IMR-90 (cell line): ENCODE measurements around the gene CDH3. TPM values are rescaled to one million over a fixed set of nuclear protein-coding genes. Genes with fewer than 3 reads are reported as not detected.

Experiments
- ATAC-seq: fragments of 200-7000 bp; cut with Tn5 transposase; 2 replicates; pipeline ENCODE4 v1.9.1; 2020; ENCODE audit warnings: low read depth, mild to moderate bottlenecking, moderate library complexity
- BruUV-seq: library from RNA; stranded (reverse); fragments of 400-500 nt; replicated peaks from 2 replicates; lab custom pipeline; 2021; lab: Mats Ljungman, UMichigan
- CTCF ChIA-PET: fragments of 300-600 bp; formaldehyde crosslinking; extraction: SDS; loops from one replicate; lab custom pipeline; 2021; ENCODE audit warnings: antibody characterized with exemption; lab: Yijun Ruan, JAX
- POLR2A ChIA-PET: fragments of 300-600 bp; sonication (Branson Sonifier 250); formaldehyde crosslinking; loops from one replicate; lab custom pipeline; 2022; ENCODE audit warnings: antibody characterized with exemption; ENCODE audit not compliant: unreplicated experiment; lab: Charles Lee
- DNase-seq: peaks from one replicate; pipeline ENCODE4 v3.0.0; 2013
- H2AFZ ChIP-seq: replicated peaks from 2 replicates; pipeline ENCODE3; 2013; ENCODE audit warnings: low read length, mild to moderate bottlenecking; ENCODE audit not compliant: poor library complexity
- H2AK5ac ChIP-seq: 2 replicates; pipeline ENCODE4 v1.6.1; 2013; ENCODE audit warnings: low read depth, low read length, inconsistent platforms
- H2AK9ac ChIP-seq: replicated peaks from 2 replicates; pipeline ENCODE3; 2013; ENCODE audit warnings: mild to moderate bottlenecking, low read depth, low read length, moderate library complexity; ENCODE audit not compliant: poor library complexity
- H2BK120ac ChIP-seq: 2 replicates; pipeline ENCODE4 v1.6.1; 2013; ENCODE audit warnings: low read depth, low read length, inconsistent platforms
- H2BK15ac ChIP-seq: 3 replicates; pipeline ENCODE4 v1.6.1; 2013; ENCODE audit warnings: low read depth, low read length, inconsistent platforms
- H2BK20ac ChIP-seq: 2 replicates; pipeline ENCODE4 v1.6.1; 2013; ENCODE audit warnings: low read depth, mild to moderate bottlenecking, inconsistent platforms, low read length, moderate library complexity
- H2BK5ac ChIP-seq: 2 replicates; pipeline ENCODE4 v1.6.1; 2013; ENCODE audit warnings: mild to moderate bottlenecking, low read depth, low read length, inconsistent platforms; ENCODE audit not compliant: poor library complexity, severe bottlenecking
- H3K14ac ChIP-seq: replicated peaks from 2 replicates; pipeline ENCODE4 v1.6.1; 2013; ENCODE audit warnings: low read depth, low read length, inconsistent platforms
- H3K18ac ChIP-seq: 2 replicates; pipeline ENCODE4 v1.6.1; 2013; ENCODE audit warnings: low read depth, low read length, control low read depth
- H3K23ac ChIP-seq: 2 replicates; pipeline ENCODE4 v1.6.1; 2013; ENCODE audit warnings: low read depth, low read length, inconsistent platforms
- H3K27ac ChIP-seq: 2 replicates; pipeline ENCODE4 v1.5.1; 2013; ENCODE audit warnings: mild to moderate bottlenecking, control low read depth, low read length; ENCODE audit not compliant: insufficient read depth
- H3K27me3 ChIP-seq: 2 replicates; pipeline ENCODE4 v1.6.1; 2013; ENCODE audit warnings: low read length; ENCODE audit not compliant: control insufficient read depth, insufficient read depth
- H3K36me3 ChIP-seq: 2 replicates; pipeline ENCODE4 v1.6.1; 2013; ENCODE audit warnings: low read length, mixed read lengths; ENCODE audit not compliant: control insufficient read depth, insufficient read depth
- H3K4ac ChIP-seq: 2 replicates; pipeline ENCODE4 v1.6.1; 2013; ENCODE audit warnings: low read depth, low read length, inconsistent platforms
- H3K4me1 ChIP-seq: 2 replicates; pipeline ENCODE4 v1.6.1; 2013; ENCODE audit warnings: low read length, mixed read lengths; ENCODE audit not compliant: control insufficient read depth, insufficient read depth
- H3K4me2 ChIP-seq: 2 replicates; pipeline ENCODE4 v1.6.1; 2013; ENCODE audit warnings: low read depth, mild to moderate bottlenecking, control low read depth, low read length, moderate library complexity
- H3K4me3 ChIP-seq: 2 replicates; pipeline ENCODE4 v1.5.1; 2013; ENCODE audit warnings: low read depth, mild to moderate bottlenecking, control low read depth, low read length, moderate library complexity; ENCODE audit not compliant: insufficient read depth
- H3K56ac ChIP-seq: 2 replicates; pipeline ENCODE4 v1.6.1; 2013; ENCODE audit warnings: low read length, inconsistent platforms; ENCODE audit not compliant: insufficient read depth; ENCODE audit errors: extremely low read depth
- H3K79me1 ChIP-seq, 2 experiments: 2 replicates each; pipeline ENCODE4 v1.6.1; 2013; ENCODE audit warnings: low read length in 2 of 2, inconsistent platforms in 1 of 2, low read depth in 1 of 2
- H3K9ac ChIP-seq: 2 replicates; pipeline ENCODE4 v1.6.1; 2013; ENCODE audit warnings: low read depth, low read length, control low read depth
- H3K9me1 ChIP-seq: 2 replicates; pipeline ENCODE4 v1.6.1; 2013; ENCODE audit warnings: low read length, inconsistent platforms; ENCODE audit not compliant: insufficient read depth
- H3K9me3 ChIP-seq: 2 replicates; pipeline ENCODE4 v1.6.1; 2013; ENCODE audit warnings: low read length; ENCODE audit not compliant: control insufficient read depth, insufficient read depth
- H4K20me1 ChIP-seq: 2 replicates; pipeline ENCODE4 v1.6.1; 2013; ENCODE audit warnings: low read length, inconsistent platforms; ENCODE audit not compliant: insufficient read depth
- H4K5ac ChIP-seq: 2 replicates; pipeline ENCODE4 v1.6.1; 2013; ENCODE audit warnings: mild to moderate bottlenecking, low read depth, low read length, control low read depth
- H4K8ac ChIP-seq, 2 experiments: 2 replicates each; pipeline ENCODE4 v1.6.1; 2013; ENCODE audit warnings: low read depth in 2 of 2, low read length in 2 of 2, control low read depth in 1 of 2, inconsistent platforms in 1 of 2
- H4K91ac ChIP-seq: 2 replicates; pipeline ENCODE4 v1.6.1; 2013; ENCODE audit warnings: low read depth, low read length, inconsistent platforms; ENCODE audit not compliant: insufficient read depth
- FOS ChIP-seq: fragments of 150-350 bp; IDR thresholded peaks from 2 replicates; pipeline ENCODE4 v1.6.1; 2016; ENCODE audit warnings: low read depth, low read length
- MAFK ChIP-seq: IDR thresholded peaks from 2 replicates; pipeline ENCODE4 v1.6.1; 2012; ENCODE audit warnings: low read depth, low read length, improper control_type of control experiment
- NFE2L2 ChIP-seq: fragments of 150-350 bp; IDR thresholded peaks from 2 replicates; pipeline ENCODE4 v1.6.1; 2016; ENCODE audit warnings: low read depth, mild to moderate bottlenecking, low read length
- RFX5 ChIP-seq: IDR thresholded peaks from 2 replicates; pipeline ENCODE4 v1.8.0; 2012; ENCODE audit warnings: low read depth, mild to moderate bottlenecking, low read length, moderate library complexity
- WGBS, 2 experiments: methylation state at CpG; one replicate each; pipeline versions ENCODE4 v1.1.5 to v1.1.7; 2013; ENCODE audit warnings: missing lambda C conversion rate in 2 of 2; ENCODE audit not compliant: insufficient read length in 1 of 2; ENCODE audit errors: extremely low coverage in 2 of 2; 5-methylcytosine and 5-hydroxymethylcytosine counted together
- dilution Hi-C: fragments of 300-500 bp; cut with HindIII; formaldehyde crosslinking; loops from one replicate; pipeline ENCODE4 v1.14.3; 2018; ENCODE audit warnings: low sequenced_read_pairs; ENCODE audit not compliant: unreplicated experiment
- in situ Hi-C: fragments of 300-500 bp; cut with MboI; formaldehyde crosslinking; loops from 3 replicates; pipeline ENCODE4 v1.14.3; 2019; ENCODE audit warnings: low sequenced_read_pairs, inconsistent platforms, mixed read lengths
- intact Hi-C: fragments of 100-400 bp; cut with micrococcal nuclease; formaldehyde crosslinking; loops from 2 replicates; pipeline ENCODE4 v1.10.0; 2022
- polyA plus RNA-seq, 3 experiments: library from polyadenylated mRNA; depleted of rRNA; stranded (reverse); fragments of >200 nt; gene quantifications; 2 replicates each; pipeline ENCODE4 v1.2.3, GENCODE V29; 2012; ENCODE audit warnings: low replicate concordance in 1 of 3
- total RNA-seq: library from RNA; depleted of rRNA; stranded (reverse); fragments of >200 nt; gene quantifications from 2 replicates; pipeline ENCODE4 v1.2.3, GENCODE V29; 2012
- TF ChIP-seq, protein P1 (sequence below): fragments of 150-350 bp; IDR thresholded peaks from 2 replicates; pipeline ENCODE4 v1.6.1; 2017; ENCODE audit warnings: mild to moderate bottlenecking, antibody characterized with exemption, low read length, low read depth
- TF ChIP-seq, protein P2 (sequence below): fragments of 150-350 bp; IDR thresholded peaks from 2 replicates; pipeline ENCODE4 v1.6.1; 2016; ENCODE audit warnings: low read depth, mild to moderate bottlenecking, low read length, moderate library complexity, borderline replicate concordance

The CDH3 gene
- total and polyA plus RNA-seq, 2 of the 4 experiments (the other 2 are of a cell fraction) = not detected

DNA sequence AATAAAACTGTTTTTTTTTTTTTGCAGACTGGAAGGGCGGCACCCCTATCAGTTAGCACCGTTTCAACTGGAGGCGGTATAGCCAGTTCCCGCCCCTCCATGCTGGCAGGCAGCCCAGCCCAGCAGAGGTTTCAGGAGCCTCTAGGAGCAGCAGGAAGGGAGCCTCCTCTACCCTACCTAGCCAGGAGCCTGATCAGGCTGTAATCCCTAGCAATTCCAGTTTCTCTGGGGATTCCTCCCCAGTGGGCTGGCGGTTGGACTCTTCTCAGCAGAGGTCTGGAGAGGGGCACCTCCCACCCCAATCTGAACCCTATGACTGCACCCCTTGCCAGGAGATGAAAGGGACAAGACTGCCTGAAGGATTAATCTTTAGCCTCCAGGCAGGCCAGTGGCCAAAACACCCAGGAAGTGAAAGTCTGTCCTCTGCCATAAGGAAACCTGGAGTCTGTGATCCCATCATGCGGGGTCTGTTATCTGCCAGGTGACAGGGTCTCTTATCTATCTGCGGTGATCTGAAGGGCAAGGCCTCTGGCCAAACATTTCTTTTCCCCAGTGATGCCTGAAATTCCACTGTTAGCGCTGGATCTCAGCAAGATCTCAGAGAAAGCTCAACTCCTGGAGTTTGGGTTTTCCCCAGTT, 87.1 kb downstream of the CDH3 start:
- no TSS peak for BruUV-seq
- H2AK5ac ChIP-seq = no peak overlapping the region
- H3K23ac ChIP-seq = no peak overlapping the region
- ChIA-PET POLR2A (no interaction called here), CTCF (no interaction called here)
- no peaks in the 10 kb centered on the region for H3K4me1 ChIP-seq
- no peaks in the 10 kb centered on the region for H3K36me3 ChIP-seq
- no peak overlapping the region for H2BK5ac ChIP-seq
- dilution Hi-C loops = no loop called here
- H3K27me3 ChIP-seq = peaks cover 35% of the 10 kb centered on the region
- intact Hi-C loops = no loop called here
- no peak for DNase-seq
- H3K56ac ChIP-seq = no peak overlapping the region
- no peak overlapping the region for H2AK9ac ChIP-seq
- H2BK20ac ChIP-seq = no peak overlapping the region
- H3K27ac ChIP-seq = no peak overlapping the region
- ATAC-seq = no peak
- H4K8ac ChIP-seq = no peak overlapping the region
- no peaks in the 10 kb centered on the region for H4K20me1 ChIP-seq
- H3K9ac ChIP-seq = no peak overlapping the region
- H2BK15ac ChIP-seq = no peak overlapping the region
- H3K9me3 ChIP-seq = peaks cover 2% of the 10 kb centered on the region; the same call in 1 of the 2 replicates
- H3K4me2 ChIP-seq = no peak overlapping the region
- in situ Hi-C loops = no loop called here
- H3K14ac ChIP-seq = no peak overlapping the region
- 8% methylated on average over 2 of the region's 8 CpGs; no CpG with 5 or more reads in 1 of the 2 experiments for WGBS, 2 experiments
- no peak overlapping the region for H4K91ac ChIP-seq
- H3K9me1 ChIP-seq = no peaks in the 10 kb centered on the region
- H2AFZ ChIP-seq = no peak overlapping the region
- H3K18ac ChIP-seq = no peak overlapping the region
- no peak overlapping the region for H3K4ac ChIP-seq
- no peak for TF ChIP-seq FOS
- TF ChIP-seq, protein P1, sequence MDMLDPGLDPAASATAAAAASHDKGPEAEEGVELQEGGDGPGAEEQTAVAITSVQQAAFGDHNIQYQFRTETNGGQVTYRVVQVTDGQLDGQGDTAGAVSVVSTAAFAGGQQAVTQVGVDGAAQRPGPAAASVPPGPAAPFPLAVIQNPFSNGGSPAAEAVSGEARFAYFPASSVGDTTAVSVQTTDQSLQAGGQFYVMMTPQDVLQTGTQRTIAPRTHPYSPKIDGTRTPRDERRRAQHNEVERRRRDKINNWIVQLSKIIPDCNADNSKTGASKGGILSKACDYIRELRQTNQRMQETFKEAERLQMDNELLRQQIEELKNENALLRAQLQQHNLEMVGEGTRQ = no peak
- TF ChIP-seq, protein P2, sequence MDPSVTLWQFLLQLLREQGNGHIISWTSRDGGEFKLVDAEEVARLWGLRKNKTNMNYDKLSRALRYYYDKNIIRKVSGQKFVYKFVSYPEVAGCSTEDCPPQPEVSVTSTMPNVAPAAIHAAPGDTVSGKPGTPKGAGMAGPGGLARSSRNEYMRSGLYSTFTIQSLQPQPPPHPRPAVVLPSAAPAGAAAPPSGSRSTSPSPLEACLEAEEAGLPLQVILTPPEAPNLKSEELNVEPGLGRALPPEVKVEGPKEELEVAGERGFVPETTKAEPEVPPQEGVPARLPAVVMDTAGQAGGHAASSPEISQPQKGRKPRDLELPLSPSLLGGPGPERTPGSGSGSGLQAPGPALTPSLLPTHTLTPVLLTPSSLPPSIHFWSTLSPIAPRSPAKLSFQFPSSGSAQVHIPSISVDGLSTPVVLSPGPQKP = no peak
- TF ChIP-seq RFX5 = no peak
- no peak for TF ChIP-seq NFE2L2
- TF ChIP-seq MAFK = no peak
- H2BK120ac ChIP-seq = no peak overlapping the region
- H3K79me1 ChIP-seq = no peaks in the 10 kb centered on the region
- no peak overlapping the region for H3K4me3 ChIP-seq
- no peak overlapping the region for H4K5ac ChIP-seq
